Measurements from ENCODE around the gene SNX18.

Gene SNX18

GRCh38 chr5:54541823-54542783 is 24.5 kb downstream of the SNX18 start:
- DNase-seq = no peak

- no peak for DNase-seq
Measured at GRCh38 chr5:54544044-54544443, 26.5 kb downstream of the SNX18 start.

GRCh38 chr5:54545796-54546195 is 28.2 kb downstream of the SNX18 start:
- no peak for DNase-seq

- DNase-seq = no peak
Measured at GRCh38 chr5:54547711-54548250, 30.2 kb downstream of the SNX18 start.

GRCh38 chr5:54548565-54548964 is 31.0 kb downstream of the SNX18 start:
- no peak for DNase-seq

DNA sequence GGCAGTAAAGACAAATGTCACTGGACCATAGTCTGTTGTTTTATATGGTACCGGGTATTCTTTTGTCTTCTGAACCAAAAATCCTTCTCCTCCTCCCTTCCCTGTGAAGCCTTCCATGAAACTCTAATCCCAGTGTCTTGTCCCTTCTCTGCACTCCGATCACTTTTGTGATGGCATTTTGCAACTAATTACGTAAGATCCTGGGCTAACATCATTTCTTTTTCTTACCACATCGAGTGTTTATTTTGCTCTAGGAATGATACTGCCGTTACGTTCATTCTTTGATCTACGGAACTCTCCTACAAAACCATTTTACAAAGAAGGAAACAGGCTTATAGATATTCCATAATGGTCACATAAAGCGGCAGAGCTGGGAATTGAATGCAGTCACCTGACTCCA is 33.7 kb downstream of the SNX18 start:
- DNase-seq = no peak

GRCh38 chr5:54551926-54552325 is 34.4 kb downstream of the SNX18 start:
- DNase-seq = peak; percentile 40 to 48

- DNase-seq = no peak
Measured at GRCh38 chr5:54552446-54552845, 34.9 kb downstream of the SNX18 start.

DNA sequence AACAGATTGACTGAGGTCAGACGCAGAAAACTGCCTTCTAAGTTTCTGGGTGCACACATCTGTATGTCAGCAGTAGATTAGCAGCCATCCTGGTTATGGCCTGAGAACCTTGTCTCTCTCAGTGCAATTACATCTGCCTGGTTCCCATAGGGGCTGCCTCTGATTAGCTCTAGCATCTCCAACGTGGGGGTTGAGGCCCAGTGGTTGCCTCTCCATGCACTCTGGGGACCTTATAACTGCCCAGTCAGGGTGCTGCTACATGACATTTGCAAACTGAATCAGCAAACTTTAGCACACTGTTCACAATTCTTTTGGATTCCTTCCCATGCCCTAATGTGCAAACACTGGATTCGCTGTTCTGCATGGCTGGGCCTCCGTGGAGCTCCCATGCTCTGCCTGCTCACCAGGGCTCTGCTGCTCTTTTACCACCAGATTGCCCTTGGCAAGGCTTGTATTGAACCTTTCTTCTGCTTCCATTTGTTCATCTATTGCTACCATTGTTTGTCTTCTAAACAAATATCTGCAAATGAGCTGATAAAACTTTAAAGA is 36.2 kb downstream of the SNX18 start:
- peak; percentile 73 to 88 for DNase-seq

- no peak for DNase-seq
Measured at GRCh38 chr5:54556141-54556540, 38.6 kb downstream of the SNX18 start.

- no peak for DNase-seq
Measured at GRCh38 chr5:54558362-54558761, 40.8 kb downstream of the SNX18 start.

DNA sequence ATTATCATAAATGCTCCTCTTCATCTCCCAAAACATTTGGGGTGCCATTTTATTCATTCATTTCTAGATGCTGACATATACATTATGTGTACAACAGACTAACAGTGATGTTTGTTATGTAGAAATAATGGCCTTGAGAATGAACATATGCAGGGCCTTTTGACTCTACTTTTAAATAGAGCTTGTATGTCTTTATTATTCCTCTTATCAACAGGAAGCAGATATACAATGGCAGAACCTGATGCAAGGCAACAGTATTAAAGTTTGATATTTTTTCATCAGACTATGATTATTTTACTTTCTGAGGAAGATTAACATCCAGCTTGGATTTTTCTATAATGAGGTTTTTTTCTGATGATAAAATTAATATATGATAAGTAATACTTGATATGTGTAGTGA is 44.1 kb downstream of the SNX18 start:
- no peak for DNase-seq

DNA sequence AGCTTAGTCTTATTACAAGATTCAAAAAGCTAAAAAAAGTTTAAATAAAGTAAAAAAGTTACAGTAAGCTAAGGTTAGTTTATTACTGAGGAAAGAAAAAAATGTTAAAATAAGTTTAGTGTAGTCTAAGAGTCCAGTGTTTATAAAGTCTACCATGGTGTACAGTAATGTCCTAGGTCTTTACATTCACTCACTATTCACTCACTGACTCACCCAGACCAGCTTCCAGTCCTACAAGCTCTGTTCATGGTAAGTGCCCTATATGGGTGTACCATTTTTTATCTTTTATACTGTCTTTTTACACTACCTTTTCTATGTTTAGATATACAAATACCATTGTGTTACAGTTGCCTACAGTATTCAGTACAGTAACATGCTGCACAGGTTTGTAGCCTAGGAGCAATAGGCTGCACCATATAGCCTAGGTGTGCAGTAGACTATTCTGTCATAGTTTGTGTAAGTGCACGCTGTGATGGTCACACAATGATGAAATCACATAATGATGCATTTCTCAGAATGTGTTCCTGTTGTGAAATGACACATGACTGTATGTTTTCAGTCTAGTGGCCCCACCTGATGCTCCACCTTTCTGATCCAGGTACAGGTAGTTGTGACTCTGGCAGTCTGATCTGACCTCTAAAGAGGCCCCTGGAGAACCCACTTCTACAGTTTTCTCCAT is 45.7 kb downstream of the SNX18 start:
- DNase-seq = no peak

- DNase-seq = no peak
Measured at GRCh38 chr5:54567996-54568395, 50.4 kb downstream of the SNX18 start.

- peak in 1 of 2 donors; percentile 7 for DNase-seq
Measured at GRCh38 chr5:54570916-54571315, 53.4 kb downstream of the SNX18 start.

GRCh38 chr5:54571462-54571861 is 53.9 kb downstream of the SNX18 start:
- no peak for DNase-seq

DNA sequence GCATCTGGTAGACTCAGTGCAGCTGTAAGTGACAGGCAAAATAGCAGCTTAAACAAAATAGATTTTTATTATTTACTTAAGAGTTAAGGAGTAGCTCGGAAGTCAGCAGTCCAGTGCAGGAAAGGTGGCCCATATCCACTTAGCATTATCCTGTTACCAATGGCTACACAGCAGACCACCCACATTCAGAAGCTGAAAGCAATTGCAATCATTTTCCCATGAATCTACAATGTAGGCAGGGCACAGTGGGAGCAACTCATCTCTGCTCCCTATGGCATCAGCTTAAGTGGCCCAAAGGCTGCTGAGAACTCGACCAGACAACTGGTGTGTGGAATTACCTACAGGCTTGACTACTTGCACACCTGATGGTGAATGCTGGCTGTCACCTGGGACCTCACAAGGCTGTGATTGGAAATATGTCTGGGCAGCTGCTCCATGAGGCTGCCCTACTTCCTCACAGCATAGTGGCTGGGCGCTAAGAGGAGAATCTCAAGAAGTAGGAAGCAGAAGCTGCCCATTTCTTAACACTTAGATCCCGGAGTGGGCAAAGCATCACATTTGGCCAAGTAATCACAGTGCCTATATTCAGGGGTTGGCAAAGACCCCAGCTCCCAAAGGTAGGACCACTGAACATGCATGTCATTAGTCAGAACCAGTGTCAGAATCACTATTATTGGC is 56.4 kb downstream of the SNX18 start:
- DNase-seq = no peak

DNA sequence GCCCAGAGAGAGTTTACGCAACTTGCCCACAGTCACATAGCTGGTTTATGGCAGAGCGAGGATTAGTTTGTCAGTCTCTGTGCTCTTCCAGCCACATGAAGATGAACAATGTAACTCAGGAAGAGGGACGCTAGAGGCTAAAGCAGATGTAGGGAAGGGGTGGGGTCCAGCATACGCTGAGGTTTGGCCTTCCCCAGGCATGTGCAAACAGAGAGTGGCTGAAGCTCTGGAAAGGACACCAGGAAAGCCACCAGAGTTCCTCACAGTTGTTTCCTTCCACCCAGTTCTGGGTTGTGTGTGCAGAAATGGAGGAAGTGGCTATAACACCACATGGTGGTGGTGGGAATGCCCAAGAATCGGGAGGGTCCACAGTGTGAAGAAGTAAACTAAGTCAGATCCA is 60.0 kb downstream of the SNX18 start:
- no peak for DNase-seq

- DNase-seq = no peak
Measured at GRCh38 chr5:54577937-54578653, 60.5 kb downstream of the SNX18 start.

DNA sequence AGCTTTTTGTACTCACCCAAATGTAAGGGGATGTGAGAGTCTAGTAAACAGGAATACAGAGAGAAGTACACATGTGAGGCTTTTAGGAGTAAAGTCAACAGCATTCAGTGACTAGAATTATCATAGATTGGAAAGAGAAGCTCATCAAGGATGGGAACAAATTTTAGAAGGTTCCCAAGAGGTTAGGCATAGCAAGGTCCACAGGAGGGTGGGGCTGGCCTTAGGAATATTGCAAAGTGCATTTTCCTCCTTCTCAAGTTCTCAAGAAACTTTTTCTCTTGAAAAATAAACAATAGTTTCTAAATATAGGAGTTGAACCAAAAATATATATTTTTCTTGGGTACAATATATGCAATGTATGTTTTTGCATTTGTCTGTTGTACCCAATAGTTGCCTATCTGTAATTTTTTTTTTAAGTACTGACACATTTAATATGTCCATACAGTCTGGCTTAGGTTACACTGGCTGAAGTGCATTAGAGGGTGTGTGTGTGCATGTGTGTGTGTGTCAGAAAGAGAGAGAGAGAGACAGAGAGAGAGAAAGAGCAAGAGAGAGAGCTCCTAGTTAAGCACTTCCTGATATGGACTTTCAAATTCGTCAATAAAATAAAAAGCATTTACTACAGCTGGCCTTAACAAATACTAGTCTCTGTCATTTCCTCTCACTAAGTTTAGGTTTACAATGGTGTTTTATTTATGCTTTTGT is 62.2 kb downstream of the SNX18 start:
- DNase-seq = no peak

- DNase-seq = peak in 1 of 2 donors; percentile 12
Measured at GRCh38 chr5:54580997-54581811, 63.6 kb downstream of the SNX18 start.

Data from hippocampal formation (tissue), 2 donors.